Measurements from ENCODE around the gene ABCD1. TPM values are rescaled to one million over a fixed set of nuclear protein-coding genes. Genes with fewer than 3 reads are reported as not detected.

Gene ABCD1
- total and polyA plus RNA-seq, 2 experiments from 2014 or later, result 10.5 to 14.2 TPM

DNA sequence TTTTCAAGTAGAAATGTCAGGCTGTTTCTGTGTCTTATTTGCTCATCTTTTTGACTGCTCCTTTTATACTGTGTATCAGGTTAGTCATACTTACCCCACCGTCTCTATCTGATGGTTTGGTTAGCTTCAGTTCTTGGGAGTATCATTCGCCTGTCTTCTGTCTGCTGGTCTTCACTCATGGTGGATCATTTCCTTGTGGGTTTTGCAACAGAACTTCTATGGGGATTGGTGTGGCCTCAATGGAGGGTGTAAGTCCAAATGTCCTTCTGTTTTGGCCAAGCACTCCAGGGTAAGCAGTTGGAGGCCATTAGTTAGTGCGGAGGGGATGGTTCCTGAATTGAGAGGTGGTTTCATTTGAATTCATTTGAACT is 7.2 kb downstream of the ABCD1 start:
- Histone ChIP-seq H2AFZ (no peak overlapping the region), H3K27ac (no peak overlapping the region), H3K79me2 (no peaks in the 10 kb centered on the region), H3K27me3 (no peaks in the 10 kb centered on the region), H3K4me1 (ENCODE audit: insufficient read depth) (peaks cover 7% of the 10 kb centered on the region), H3K4me3 (no peak overlapping the region), H3K9me2 (replicated peaks; ENCODE audit: insufficient read depth) (no peaks in the 10 kb centered on the region), H3K36me3 (replicated peaks; ENCODE audit: insufficient read depth, low read depth) (no peaks in the 10 kb centered on the region), H3K4me2 (no peak overlapping the region), H4K20me1 (ENCODE audit: insufficient read depth, poor library complexity, severe bottlenecking) (no peaks in the 10 kb centered on the region), H3K9me3 (ENCODE audit: low read depth) (no peaks in the 10 kb centered on the region)
- 96% methylated on average over 3 of the region's 3 CpGs for WGBS (ENCODE audit: low lambda C conversion rate, missing lambda C conversion rate)
- DNase-seq (ENCODE audit: low spot score), result no peak
- TF ChIP-seq EZH2phosphoT487 (IDR thresholded peaks at IDR 0.05; ENCODE audit: low read depth, severe bottlenecking, unreplicated experiment) (no peak), EZH2 (IDR thresholded peaks at IDR 0.05; ENCODE audit: borderline replicate concordance) (no peak)
- TF ChIP-seq, protein P1, sequence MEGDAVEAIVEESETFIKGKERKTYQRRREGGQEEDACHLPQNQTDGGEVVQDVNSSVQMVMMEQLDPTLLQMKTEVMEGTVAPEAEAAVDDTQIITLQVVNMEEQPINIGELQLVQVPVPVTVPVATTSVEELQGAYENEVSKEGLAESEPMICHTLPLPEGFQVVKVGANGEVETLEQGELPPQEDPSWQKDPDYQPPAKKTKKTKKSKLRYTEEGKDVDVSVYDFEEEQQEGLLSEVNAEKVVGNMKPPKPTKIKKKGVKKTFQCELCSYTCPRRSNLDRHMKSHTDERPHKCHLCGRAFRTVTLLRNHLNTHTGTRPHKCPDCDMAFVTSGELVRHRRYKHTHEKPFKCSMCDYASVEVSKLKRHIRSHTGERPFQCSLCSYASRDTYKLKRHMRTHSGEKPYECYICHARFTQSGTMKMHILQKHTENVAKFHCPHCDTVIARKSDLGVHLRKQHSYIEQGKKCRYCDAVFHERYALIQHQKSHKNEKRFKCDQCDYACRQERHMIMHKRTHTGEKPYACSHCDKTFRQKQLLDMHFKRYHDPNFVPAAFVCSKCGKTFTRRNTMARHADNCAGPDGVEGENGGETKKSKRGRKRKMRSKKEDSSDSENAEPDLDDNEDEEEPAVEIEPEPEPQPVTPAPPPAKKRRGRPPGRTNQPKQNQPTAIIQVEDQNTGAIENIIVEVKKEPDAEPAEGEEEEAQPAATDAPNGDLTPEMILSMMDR (IDR thresholded peaks at IDR 0.05; ENCODE audit: poor library complexity), result no peak

DNA sequence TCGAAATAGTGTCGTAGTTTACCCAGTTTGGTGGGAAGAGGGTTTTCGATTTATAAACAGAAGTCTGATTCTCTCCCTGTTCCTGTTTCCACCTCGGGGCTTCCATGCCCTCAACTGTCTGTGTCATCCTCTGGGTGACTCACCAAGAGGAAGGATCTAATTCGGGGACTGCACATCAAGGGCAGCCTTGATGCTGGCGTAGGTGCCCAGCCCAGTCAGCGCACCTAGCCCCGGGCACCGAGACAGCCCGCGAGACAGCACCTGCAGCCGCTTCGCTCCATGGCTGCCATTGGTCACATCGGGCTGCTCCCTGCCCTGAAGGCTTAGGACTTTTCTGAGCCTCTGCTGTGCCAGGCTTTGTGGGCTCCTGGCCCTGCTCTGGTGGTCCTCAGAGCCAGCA is 7.7 kb downstream of the ABCD1 start:
- Histone ChIP-seq H3K4me2 (no peak overlapping the region), H3K9me3 (ENCODE audit: low read depth) (no peaks in the 10 kb centered on the region), H3K9me2 (replicated peaks; ENCODE audit: insufficient read depth) (no peaks in the 10 kb centered on the region), H3K79me2 (no peaks in the 10 kb centered on the region), H3K4me3 (no peak overlapping the region), H3K27ac (no peak overlapping the region), H3K4me1 (ENCODE audit: insufficient read depth) (peaks cover 2% of the 10 kb centered on the region), H2AFZ (no peak overlapping the region), H4K20me1 (ENCODE audit: insufficient read depth, poor library complexity, severe bottlenecking) (no peaks in the 10 kb centered on the region), H3K36me3 (replicated peaks; ENCODE audit: insufficient read depth, low read depth) (no peaks in the 10 kb centered on the region), H3K27me3 (no peaks in the 10 kb centered on the region)
- DNase-seq (ENCODE audit: low spot score), result no peak
- TF ChIP-seq, protein P1 (IDR thresholded peaks at IDR 0.05; ENCODE audit: poor library complexity), result no peak
- TF ChIP-seq EZH2 (IDR thresholded peaks at IDR 0.05; ENCODE audit: borderline replicate concordance) (no peak), EZH2phosphoT487 (IDR thresholded peaks at IDR 0.05; ENCODE audit: low read depth, severe bottlenecking, unreplicated experiment) (no peak)
- 94% methylated on average over 14 of the region's 14 CpGs for WGBS (ENCODE audit: low lambda C conversion rate, missing lambda C conversion rate)

DNA sequence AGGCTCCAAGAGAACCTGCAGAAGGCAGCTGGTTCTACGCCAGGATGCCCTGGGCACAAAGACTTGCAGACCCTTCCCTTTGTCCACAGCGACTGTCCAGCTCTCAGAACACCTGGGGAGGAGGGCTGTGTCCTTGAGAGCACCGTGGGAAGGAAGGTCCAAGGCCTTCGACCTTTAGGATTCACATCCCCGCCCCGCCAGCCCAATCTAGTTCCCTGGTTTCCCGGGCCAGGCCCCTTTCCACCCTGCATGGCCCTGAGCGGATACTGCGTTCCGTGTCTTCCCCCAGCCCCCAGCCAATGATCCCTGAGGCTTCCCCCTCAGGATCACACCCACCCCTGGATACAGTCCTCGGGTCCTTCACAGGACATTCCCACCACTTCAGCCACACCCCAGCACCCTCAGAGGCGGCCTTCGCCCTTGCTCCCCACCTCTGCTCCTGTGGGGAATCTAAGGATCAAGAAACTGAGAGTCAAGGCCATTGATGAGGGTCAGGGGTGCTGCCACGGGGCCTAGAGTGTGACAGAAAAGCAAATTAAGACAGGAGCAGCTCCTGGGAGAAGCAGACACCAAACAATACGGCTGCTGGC is 9.1 kb downstream of the ABCD1 start:
- Histone ChIP-seq H3K4me3 (no peak overlapping the region), H3K4me2 (no peak overlapping the region), H3K79me2 (no peaks in the 10 kb centered on the region), H2AFZ (no peak overlapping the region), H3K27ac (no peak overlapping the region), H3K4me1 (ENCODE audit: insufficient read depth) (no peaks in the 10 kb centered on the region), H3K9me2 (replicated peaks; ENCODE audit: insufficient read depth) (no peaks in the 10 kb centered on the region), H3K36me3 (replicated peaks; ENCODE audit: insufficient read depth, low read depth) (no peaks in the 10 kb centered on the region), H3K27me3 (no peaks in the 10 kb centered on the region), H4K20me1 (ENCODE audit: insufficient read depth, poor library complexity, severe bottlenecking) (no peaks in the 10 kb centered on the region), H3K9me3 (ENCODE audit: low read depth) (no peaks in the 10 kb centered on the region)
- DNase-seq (ENCODE audit: low spot score), result no peak
- TF ChIP-seq EZH2phosphoT487 (IDR thresholded peaks at IDR 0.05; ENCODE audit: low read depth, severe bottlenecking, unreplicated experiment), result no peak
- TF ChIP-seq, protein P1 (IDR thresholded peaks at IDR 0.05; ENCODE audit: poor library complexity), result no peak
- TF ChIP-seq EZH2 (IDR thresholded peaks at IDR 0.05; ENCODE audit: borderline replicate concordance), result no peak
- 85% methylated on average over 15 of the region's 15 CpGs for WGBS (ENCODE audit: low lambda C conversion rate, missing lambda C conversion rate)

Data from hepatocyte (in vitro differentiated cells).